Keratinocyte (primary cell): ENCODE results near the gene CDKAL1. TPM values are rescaled to one million over a fixed set of nuclear protein-coding genes. Genes with fewer than 3 reads are reported as not detected.

ENCODE experiments used
- DNase-seq: peaks from one replicate; pipeline ENCODE4 v3.0.0-alpha.2; 2011; ENCODE audit warnings: low read depth, missing footprints, low spot score
- FAIRE-seq: peaks from 2 replicates; lab custom pipeline; 2011; peaks lifted over from hg19 to GRCh38; lab: Jason Lieb, UNC
- H2AFZ ChIP-seq: 2 replicates; pipeline ENCODE4 v1.6.0; 2012; ENCODE audit warnings: low read length, control low read depth, inconsistent platforms; ENCODE audit not compliant: control insufficient read depth
- H3K27ac ChIP-seq: 2 replicates; pipeline ENCODE4 v1.5.1; 2011; ENCODE audit warnings: low read length; ENCODE audit not compliant: control insufficient read depth, insufficient read depth
- H3K27me3 ChIP-seq: 3 replicates; pipeline ENCODE4 v1.6.0; 2011; ENCODE audit warnings: low read length; ENCODE audit not compliant: control insufficient read depth, insufficient read depth; ENCODE audit errors: extremely low read depth
- H3K36me3 ChIP-seq, 2 experiments: 2 replicates in 1 of 2; 3 replicates in 1 of 2; pipeline ENCODE4 v1.5.1; 2011; ENCODE audit warnings: low read length in 2 of 2, mild to moderate bottlenecking in 1 of 2; ENCODE audit not compliant: control insufficient read depth in 2 of 2, insufficient read depth in 2 of 2; ENCODE audit errors: extremely low read depth in 1 of 2
- H3K4me1 ChIP-seq: 3 replicates; pipeline ENCODE4 v1.5.1; 2011; ENCODE audit warnings: low read length; ENCODE audit not compliant: control insufficient read depth, insufficient read depth; ENCODE audit errors: extremely low read depth
- H3K4me2 ChIP-seq: 3 replicates; pipeline ENCODE4 v1.6.0; 2011; ENCODE audit warnings: low read depth, low read length; ENCODE audit not compliant: control insufficient read depth, insufficient read depth; ENCODE audit errors: extremely low read depth
- H3K4me3 ChIP-seq, 3 experiments: fragments of 200-600 bp in 1 of 3; sonication (generic) in 1 of 3; 2 replicates in 2 of 3; 3 replicates in 1 of 3; pipeline ENCODE4 v1.5.1; 2011 to 2016; ENCODE audit warnings: low read length in 3 of 3, mild to moderate bottlenecking in 3 of 3, control low read depth in 2 of 3, inconsistent platforms in 1 of 3, low read depth in 1 of 3, mixed read lengths in 1 of 3, mixed run types in 1 of 3, moderate library complexity in 1 of 3; ENCODE audit not compliant: control insufficient read depth in 2 of 3, insufficient read depth in 2 of 3; ENCODE audit errors: extremely low read depth in 1 of 3
- H3K79me2 ChIP-seq: 2 replicates; pipeline ENCODE4 v1.6.0; 2012; ENCODE audit warnings: low read length; ENCODE audit not compliant: control insufficient read depth, insufficient read depth
- H3K9ac ChIP-seq: 3 replicates; pipeline ENCODE4 v1.6.0; 2011; ENCODE audit warnings: low read length; ENCODE audit not compliant: control insufficient read depth, insufficient read depth; ENCODE audit errors: extremely low read depth
- H3K9me1 ChIP-seq: 3 replicates; pipeline ENCODE4 v1.6.0; 2011; ENCODE audit warnings: low read length; ENCODE audit not compliant: control insufficient read depth, insufficient read depth; ENCODE audit errors: extremely low read depth
- H3K9me3 ChIP-seq: 2 replicates; pipeline ENCODE4 v1.5.1; 2012; ENCODE audit warnings: low read depth, low read length; ENCODE audit not compliant: control insufficient read depth
- H4K20me1 ChIP-seq: 3 replicates; pipeline ENCODE4 v1.6.0; 2011; ENCODE audit warnings: low read length; ENCODE audit not compliant: control insufficient read depth, insufficient read depth; ENCODE audit errors: extremely low read depth
- EZH2 ChIP-seq: IDR thresholded peaks from one replicate; pipeline ENCODE4 v1.6.1; 2012; ENCODE audit warnings: inconsistent platforms, mild to moderate bottlenecking, low read length, moderate library complexity
- dilution Hi-C: fragments of 300-500 bp; cut with MboI; formaldehyde crosslinking; loops from one replicate; pipeline ENCODE4 v1.7.0; 2020; ENCODE audit warnings: low sequenced_read_pairs; ENCODE audit not compliant: extremely low pct_ligation_motif_present
- polyA plus RNA-seq, 5 experiments: library from polyadenylated mRNA; depleted of rRNA in 3 of 5; stranded (reverse) in 3 of 5; stranded (forward) in 1 of 5; unstranded in 1 of 5; fragments of >200 nt; gene quantifications; 1 replicate in 1 of 5; 2 replicates in 3 of 5; 3 replicates in 1 of 5; pipeline versions ENCODE4 v1.2.1 to v1.2.3, GENCODE V29; 2011 to 2012; ENCODE audit warnings: missing spikeins in 2 of 5, low read depth in 1 of 5, low replicate concordance in 1 of 5
- TF ChIP-seq, protein P1 (sequence below), 3 experiments: IDR thresholded peaks in 1 of 3; conservative IDR thresholded peaks in 1 of 3; optimal IDR thresholded peaks in 1 of 3; 2 replicates in 2 of 3; 3 replicates in 1 of 3; pipeline versions ENCODE3 to v1.5.1; 2011; ENCODE audit warnings: low read length in 3 of 3, mild to moderate bottlenecking in 3 of 3, moderate library complexity in 2 of 3, control low read depth in 1 of 3, inconsistent platforms in 1 of 3; ENCODE audit not compliant: insufficient read depth in 2 of 3; ENCODE audit errors: extremely low read depth in 1 of 3

CDKAL1 gene
- polyA plus RNA-seq, 1 donor (not counting 4 experiments of a cell fraction or from before 2014, with no cell fraction given) = 5.6 TPM

DNA sequence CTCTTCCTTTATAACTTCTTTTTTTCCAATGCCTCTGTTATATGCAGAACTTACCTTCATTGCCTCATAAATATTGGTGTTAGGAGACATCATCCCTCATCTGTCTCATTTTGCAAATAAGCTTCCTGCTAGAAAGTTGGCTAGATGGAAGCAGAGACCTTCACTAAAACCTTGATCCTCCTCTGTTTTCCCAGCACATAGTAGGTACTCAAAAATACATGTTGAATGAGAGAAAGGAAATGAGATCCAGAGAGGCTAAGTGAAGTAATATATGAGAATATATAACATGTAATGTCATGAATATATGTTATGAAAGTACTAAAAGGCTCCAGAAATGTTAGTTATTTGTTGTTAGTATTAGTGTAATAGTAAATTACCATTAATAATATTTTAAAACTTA is 91.9 kb downstream of the CDKAL1 start:
- H3K79me2 ChIP-seq = no peaks in the 10 kb centered on the region
- FAIRE-seq (no peak), DNase-seq (no peak)
- TF ChIP-seq EZH2 = no peak
- TF ChIP-seq, protein P1, sequence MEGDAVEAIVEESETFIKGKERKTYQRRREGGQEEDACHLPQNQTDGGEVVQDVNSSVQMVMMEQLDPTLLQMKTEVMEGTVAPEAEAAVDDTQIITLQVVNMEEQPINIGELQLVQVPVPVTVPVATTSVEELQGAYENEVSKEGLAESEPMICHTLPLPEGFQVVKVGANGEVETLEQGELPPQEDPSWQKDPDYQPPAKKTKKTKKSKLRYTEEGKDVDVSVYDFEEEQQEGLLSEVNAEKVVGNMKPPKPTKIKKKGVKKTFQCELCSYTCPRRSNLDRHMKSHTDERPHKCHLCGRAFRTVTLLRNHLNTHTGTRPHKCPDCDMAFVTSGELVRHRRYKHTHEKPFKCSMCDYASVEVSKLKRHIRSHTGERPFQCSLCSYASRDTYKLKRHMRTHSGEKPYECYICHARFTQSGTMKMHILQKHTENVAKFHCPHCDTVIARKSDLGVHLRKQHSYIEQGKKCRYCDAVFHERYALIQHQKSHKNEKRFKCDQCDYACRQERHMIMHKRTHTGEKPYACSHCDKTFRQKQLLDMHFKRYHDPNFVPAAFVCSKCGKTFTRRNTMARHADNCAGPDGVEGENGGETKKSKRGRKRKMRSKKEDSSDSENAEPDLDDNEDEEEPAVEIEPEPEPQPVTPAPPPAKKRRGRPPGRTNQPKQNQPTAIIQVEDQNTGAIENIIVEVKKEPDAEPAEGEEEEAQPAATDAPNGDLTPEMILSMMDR (optimal IDR thresholded peaks at IDR 0.05 in 1 of 3, IDR thresholded peaks at IDR 0.05 in 1 of 3, conservative IDR thresholded peaks at IDR 0.05 in 1 of 3; ENCODE audit: extremely low read depth in 1 of 3, insufficient read depth in 2 of 3, low read length in 3 of 3) = no peak
- peaks cover 12% of the 10 kb centered on the region for H3K4me1 ChIP-seq
- H2AFZ ChIP-seq = no peak overlapping the region
- no peaks in the 10 kb centered on the region for H3K9me3 ChIP-seq
- dilution Hi-C loops = no loop called here
- H3K4me3 ChIP-seq = no peak overlapping the region
- H4K20me1 ChIP-seq = no peaks in the 10 kb centered on the region
- H3K9ac ChIP-seq = no peak overlapping the region
- H3K27me3 ChIP-seq = no peaks in the 10 kb centered on the region
- no peaks in the 10 kb centered on the region for H3K9me1 ChIP-seq
- H3K4me2 ChIP-seq = no peak overlapping the region
- H3K27ac ChIP-seq = no peak overlapping the region
- no peaks in the 10 kb centered on the region for H3K36me3 ChIP-seq

DNA sequence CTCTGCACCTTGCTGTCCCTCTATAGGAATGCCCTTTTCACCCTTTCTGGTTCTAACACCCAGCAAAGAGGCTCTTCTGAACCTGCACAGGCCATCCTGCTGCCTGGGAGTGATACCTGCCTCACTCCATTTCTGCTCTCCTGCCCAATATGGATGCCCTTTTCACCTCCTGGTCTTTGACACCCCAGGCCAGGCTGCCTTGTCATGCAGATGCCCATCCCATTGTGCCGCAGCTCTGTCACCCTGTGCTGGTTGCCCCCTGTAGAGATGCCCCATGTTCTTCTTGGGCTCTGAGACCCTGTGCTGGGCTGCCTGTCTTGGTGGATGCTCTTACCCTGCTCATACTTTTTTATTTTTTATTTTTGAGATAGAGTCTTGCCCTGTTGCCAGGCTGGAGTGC is 95.3 kb downstream of the CDKAL1 start:
- Histone ChIP-seq H3K79me2 (no peaks in the 10 kb centered on the region), H3K4me3 (no peak overlapping the region), H3K9ac (no peak overlapping the region), H3K4me1 (peaks cover 12% of the 10 kb centered on the region), H2AFZ (no peak overlapping the region), H3K9me3 (no peaks in the 10 kb centered on the region), H4K20me1 (no peaks in the 10 kb centered on the region), H3K36me3 (no peaks in the 10 kb centered on the region), H3K4me2 (no peak overlapping the region), H3K27ac (no peak overlapping the region), H3K9me1 (no peaks in the 10 kb centered on the region), H3K27me3 (no peaks in the 10 kb centered on the region)
- FAIRE-seq (no peak), DNase-seq (no peak)
- dilution Hi-C loops = no loop called here
- TF ChIP-seq, protein P1 (optimal IDR thresholded peaks at IDR 0.05 in 1 of 3, IDR thresholded peaks at IDR 0.05 in 1 of 3, conservative IDR thresholded peaks at IDR 0.05 in 1 of 3; ENCODE audit: extremely low read depth in 1 of 3, insufficient read depth in 2 of 3, low read length in 3 of 3) = no peak
- TF ChIP-seq EZH2 = no peak
